DND-41 (cell line): ENCODE data around the gene MAU2.

Experiments used
- ATAC-seq: fragments of 200-7000 bp; cut with Tn5 transposase; 3 replicates; pipeline ENCODE4 v1.9.1; 2021; ENCODE audit warnings: low read depth; ENCODE audit not compliant: insufficient read depth
- DNase-seq: peaks from one replicate; pipeline ENCODE4 v3.0.0-alpha.2; 2020
- H2AFZ ChIP-seq: 2 replicates; pipeline ENCODE4 v1.6.0; 2012; ENCODE audit warnings: low read depth, low read length
- H3K27ac ChIP-seq: 2 replicates; pipeline ENCODE4 v1.5.1; 2012; ENCODE audit warnings: low read length, inconsistent platforms
- H3K27me3 ChIP-seq: fragments of 200-600 bp; sonication (generic); 2 replicates; pipeline ENCODE4 v1.6.0; 2012; ENCODE audit warnings: low read length, mild to moderate bottlenecking, inconsistent platforms; ENCODE audit not compliant: insufficient read depth, poor library complexity
- H3K36me3 ChIP-seq: 2 replicates; pipeline ENCODE4 v1.5.1; 2012; ENCODE audit warnings: low read length, inconsistent platforms; ENCODE audit not compliant: insufficient read depth
- H3K4me1 ChIP-seq: 2 replicates; pipeline ENCODE4 v1.5.1; 2012; ENCODE audit warnings: mild to moderate bottlenecking, low read length; ENCODE audit not compliant: insufficient read depth
- H3K4me2 ChIP-seq: 2 replicates; pipeline ENCODE4 v1.6.0; 2012; ENCODE audit warnings: mild to moderate bottlenecking, moderate library complexity, low read length, inconsistent platforms; ENCODE audit not compliant: insufficient read depth
- H3K4me3 ChIP-seq, 2 experiments: fragments of 200-600 bp in 1 of 2; shearing (Covaris generic) in 1 of 2; 2 replicates each; pipeline ENCODE4 v1.5.1; 2012 to 2016; ENCODE audit warnings: inconsistent platforms in 2 of 2, low read length in 2 of 2, mild to moderate bottlenecking in 2 of 2, low read depth in 1 of 2, moderate library complexity in 1 of 2
- H3K79me2 ChIP-seq: 2 replicates; pipeline ENCODE4 v1.6.0; 2012; ENCODE audit warnings: low read length, inconsistent platforms; ENCODE audit not compliant: insufficient read depth
- H3K9ac ChIP-seq: 2 replicates; pipeline ENCODE4 v1.6.0; 2012; ENCODE audit warnings: low read depth, mild to moderate bottlenecking, inconsistent platforms, low read length, moderate library complexity
- H3K9me3 ChIP-seq: 2 replicates; pipeline ENCODE4 v1.5.1; 2012; ENCODE audit warnings: low read length, moderate library complexity, mild to moderate bottlenecking, inconsistent platforms; ENCODE audit not compliant: insufficient read depth, severe bottlenecking
- H4K20me1 ChIP-seq: 2 replicates; pipeline ENCODE4 v1.6.0; 2012; ENCODE audit warnings: low read length; ENCODE audit not compliant: insufficient read depth
- EZH2 ChIP-seq: IDR thresholded peaks from 3 replicates; pipeline ENCODE4 v1.6.1; 2012; ENCODE audit warnings: borderline replicate concordance, low read depth, mild to moderate bottlenecking, moderate library complexity, low read length, inconsistent platforms; ENCODE audit not compliant: severe bottlenecking
- TF ChIP-seq, protein P1 (sequence below): IDR thresholded peaks from 2 replicates; pipeline ENCODE4 v1.5.1; 2012; ENCODE audit warnings: borderline replicate concordance, low read length, moderate library complexity, mild to moderate bottlenecking; ENCODE audit not compliant: poor library complexity, severe bottlenecking; ENCODE audit errors: extremely low read depth

MAU2 gene

DNA sequence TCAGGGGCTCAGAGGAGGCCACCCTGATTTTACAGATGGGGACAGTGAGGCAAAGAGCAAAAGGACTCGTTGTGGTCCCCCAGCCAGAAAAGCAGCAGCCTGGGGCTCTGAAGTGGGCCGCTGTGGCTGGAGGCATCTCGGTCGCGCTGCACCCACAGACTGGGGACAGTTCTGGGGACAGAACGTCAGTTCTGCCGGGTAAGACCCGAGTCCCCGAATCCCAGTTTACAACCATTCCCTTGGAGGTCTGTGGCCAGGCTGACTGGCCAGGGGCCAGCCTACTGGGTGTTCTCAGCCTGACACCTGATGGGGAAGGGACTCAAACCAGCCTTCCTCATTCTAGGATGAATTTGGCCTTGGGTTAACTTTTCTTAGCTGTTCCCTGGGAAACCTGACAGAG lies 14.4 kb upstream of the MAU2 start:
- Histone ChIP-seq H2AFZ (no peak overlapping the region), H3K27me3 (no peaks in the 10 kb centered on the region), H3K36me3 (peaks cover 82% of the 10 kb centered on the region), H3K4me3 (no peak overlapping the region), H4K20me1 (0 out of 2 replicates have a peak, but pooled peaks cover 11% of the 10 kb centered on the region), H3K9ac (no peak overlapping the region), H3K27ac (no peak overlapping the region), H3K4me1 (no peaks in the 10 kb centered on the region), H3K9me3 (no peaks in the 10 kb centered on the region), H3K79me2 (peaks cover 3% of the 10 kb centered on the region; the same call in 1 of the 2 replicates), H3K4me2 (no peak overlapping the region)
- no peak for ATAC-seq
- TF ChIP-seq EZH2 = no peak
- TF ChIP-seq, protein P1, sequence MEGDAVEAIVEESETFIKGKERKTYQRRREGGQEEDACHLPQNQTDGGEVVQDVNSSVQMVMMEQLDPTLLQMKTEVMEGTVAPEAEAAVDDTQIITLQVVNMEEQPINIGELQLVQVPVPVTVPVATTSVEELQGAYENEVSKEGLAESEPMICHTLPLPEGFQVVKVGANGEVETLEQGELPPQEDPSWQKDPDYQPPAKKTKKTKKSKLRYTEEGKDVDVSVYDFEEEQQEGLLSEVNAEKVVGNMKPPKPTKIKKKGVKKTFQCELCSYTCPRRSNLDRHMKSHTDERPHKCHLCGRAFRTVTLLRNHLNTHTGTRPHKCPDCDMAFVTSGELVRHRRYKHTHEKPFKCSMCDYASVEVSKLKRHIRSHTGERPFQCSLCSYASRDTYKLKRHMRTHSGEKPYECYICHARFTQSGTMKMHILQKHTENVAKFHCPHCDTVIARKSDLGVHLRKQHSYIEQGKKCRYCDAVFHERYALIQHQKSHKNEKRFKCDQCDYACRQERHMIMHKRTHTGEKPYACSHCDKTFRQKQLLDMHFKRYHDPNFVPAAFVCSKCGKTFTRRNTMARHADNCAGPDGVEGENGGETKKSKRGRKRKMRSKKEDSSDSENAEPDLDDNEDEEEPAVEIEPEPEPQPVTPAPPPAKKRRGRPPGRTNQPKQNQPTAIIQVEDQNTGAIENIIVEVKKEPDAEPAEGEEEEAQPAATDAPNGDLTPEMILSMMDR = no peak
- no peak for DNase-seq

DNA sequence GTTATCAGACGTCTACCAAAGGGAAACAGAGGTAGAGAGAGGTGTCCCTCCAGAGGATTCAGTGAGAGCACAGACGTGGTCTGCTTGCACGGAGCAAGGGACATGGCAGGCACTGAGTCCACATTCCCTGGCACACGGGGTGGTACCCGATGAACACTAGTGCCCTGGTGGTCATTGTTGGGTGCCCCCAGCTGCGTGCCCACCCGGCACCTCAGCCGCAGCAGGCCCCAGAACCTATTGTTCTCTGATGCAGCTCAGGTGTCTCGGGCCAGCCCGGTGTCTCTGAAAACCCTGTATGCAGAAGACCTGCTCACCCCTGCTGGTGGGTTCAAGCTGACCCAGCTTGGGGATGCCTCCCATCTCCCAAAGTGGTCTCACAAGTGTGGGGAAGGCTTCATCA lies 12.3 kb upstream of the MAU2 start:
- TF ChIP-seq EZH2 = no peak
- TF ChIP-seq, protein P1 = no peak
- ATAC-seq (no peak), DNase-seq (no peak)
- H3K79me2 ChIP-seq = peaks cover 8% of the 10 kb centered on the region; the same call in 1 of the 2 replicates
- H2AFZ ChIP-seq = no peak overlapping the region
- H3K27ac ChIP-seq = no peak overlapping the region
- no peaks in the 10 kb centered on the region for H3K4me1 ChIP-seq
- no peak overlapping the region for H3K4me3 ChIP-seq
- H3K4me2 ChIP-seq = no peak overlapping the region
- H3K9me3 ChIP-seq = no peaks in the 10 kb centered on the region
- H3K36me3 ChIP-seq = peaks cover 70% of the 10 kb centered on the region
- H3K9ac ChIP-seq = no peak overlapping the region
- no peaks in the 10 kb centered on the region for H3K27me3 ChIP-seq
- H4K20me1 ChIP-seq = 0 out of 2 replicates have a peak, but pooled peaks cover 11% of the 10 kb centered on the region

DNA sequence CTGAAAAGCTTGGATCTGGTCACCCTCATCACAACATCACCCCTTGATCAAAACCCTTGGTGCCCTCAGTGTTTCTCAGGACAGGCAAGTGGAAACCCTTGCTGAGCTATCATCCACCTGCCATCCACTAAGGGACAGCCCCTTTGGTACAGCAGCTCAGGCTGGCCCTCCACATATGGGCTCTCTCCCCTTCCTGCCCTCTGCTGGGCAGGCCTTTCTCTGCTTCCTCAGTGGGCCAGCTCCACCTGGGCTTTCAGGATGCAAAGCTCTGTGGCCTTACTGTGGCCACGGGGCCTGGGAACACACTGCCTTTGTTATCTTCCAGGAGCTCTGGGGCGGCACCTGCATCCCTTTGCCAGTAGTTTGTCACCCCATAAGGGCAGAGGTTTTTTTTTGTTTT lies 5.2 kb upstream of the MAU2 start:
- Histone ChIP-seq H3K27ac (no peak overlapping the region), H3K4me3 (no peak overlapping the region), H3K79me2 (peaks cover 47% of the 10 kb centered on the region), H3K4me1 (peaks cover 18% of the 10 kb centered on the region), H3K4me2 (no peak overlapping the region), H2AFZ (no peak overlapping the region), H3K9ac (no peak overlapping the region), H3K9me3 (no peaks in the 10 kb centered on the region), H3K36me3 (peaks cover 44% of the 10 kb centered on the region), H4K20me1 (peaks cover 7% of the 10 kb centered on the region; the same call in 1 of the 2 replicates), H3K27me3 (no peaks in the 10 kb centered on the region)
- TF ChIP-seq, protein P1 = peak; percentile 3
- no peak for TF ChIP-seq EZH2
- ATAC-seq (no peak), DNase-seq (no peak)

DNA sequence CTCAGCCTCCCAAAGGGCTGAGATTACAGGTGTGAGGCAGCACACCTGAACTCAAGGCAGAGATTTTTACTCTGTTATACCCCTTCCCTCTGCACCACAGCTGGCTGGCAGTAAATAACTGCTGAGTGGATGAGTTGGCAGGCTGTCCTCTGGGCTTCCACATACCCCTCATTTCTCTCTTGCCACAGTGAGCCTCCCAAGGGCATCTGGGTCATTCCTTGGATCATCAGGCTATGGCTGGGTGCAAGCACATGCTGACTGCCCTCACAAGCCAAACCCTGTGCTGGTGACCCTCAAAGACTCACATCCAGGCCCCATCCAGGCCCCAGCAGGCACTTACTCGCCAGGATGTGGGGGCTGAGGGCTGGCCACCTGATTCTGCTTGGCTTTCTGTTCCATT lies 4.5 kb upstream of the MAU2 start:
- no peak for TF ChIP-seq EZH2
- TF ChIP-seq, protein P1 = no peak
- Histone ChIP-seq H3K4me1 (peaks cover 18% of the 10 kb centered on the region), H3K36me3 (peaks cover 39% of the 10 kb centered on the region), H3K4me3 (no peak overlapping the region), H3K9me3 (no peaks in the 10 kb centered on the region), H4K20me1 (peaks cover 7% of the 10 kb centered on the region; the same call in 1 of the 2 replicates), H2AFZ (no peak overlapping the region), H3K27me3 (no peaks in the 10 kb centered on the region), H3K27ac (no peak overlapping the region), H3K79me2 (peaks cover 51% of the 10 kb centered on the region), H3K4me2 (no peak overlapping the region), H3K9ac (no peak overlapping the region)
- ATAC-seq = no peak
- DNase-seq = no peak
